ENCODE results near the gene CXCL9.

GRCh38 chr4:75963558-75963957, 43.8 kb downstream of the CXCL9 start:
- no peak for TF ChIP-seq TAF1 (IDR thresholded peaks at IDR 0.05; ENCODE audit: low read depth)
- TF ChIP-seq TEAD4 (IDR thresholded peaks at IDR 0.05): no peak
- TF ChIP-seq TCF12 (IDR thresholded peaks at IDR 0.05; ENCODE audit: low read depth): no peak
- TF ChIP-seq RAD21 (IDR thresholded peaks at IDR 0.05; ENCODE audit: low read depth): no peak
- TF ChIP-seq, protein P1, sequence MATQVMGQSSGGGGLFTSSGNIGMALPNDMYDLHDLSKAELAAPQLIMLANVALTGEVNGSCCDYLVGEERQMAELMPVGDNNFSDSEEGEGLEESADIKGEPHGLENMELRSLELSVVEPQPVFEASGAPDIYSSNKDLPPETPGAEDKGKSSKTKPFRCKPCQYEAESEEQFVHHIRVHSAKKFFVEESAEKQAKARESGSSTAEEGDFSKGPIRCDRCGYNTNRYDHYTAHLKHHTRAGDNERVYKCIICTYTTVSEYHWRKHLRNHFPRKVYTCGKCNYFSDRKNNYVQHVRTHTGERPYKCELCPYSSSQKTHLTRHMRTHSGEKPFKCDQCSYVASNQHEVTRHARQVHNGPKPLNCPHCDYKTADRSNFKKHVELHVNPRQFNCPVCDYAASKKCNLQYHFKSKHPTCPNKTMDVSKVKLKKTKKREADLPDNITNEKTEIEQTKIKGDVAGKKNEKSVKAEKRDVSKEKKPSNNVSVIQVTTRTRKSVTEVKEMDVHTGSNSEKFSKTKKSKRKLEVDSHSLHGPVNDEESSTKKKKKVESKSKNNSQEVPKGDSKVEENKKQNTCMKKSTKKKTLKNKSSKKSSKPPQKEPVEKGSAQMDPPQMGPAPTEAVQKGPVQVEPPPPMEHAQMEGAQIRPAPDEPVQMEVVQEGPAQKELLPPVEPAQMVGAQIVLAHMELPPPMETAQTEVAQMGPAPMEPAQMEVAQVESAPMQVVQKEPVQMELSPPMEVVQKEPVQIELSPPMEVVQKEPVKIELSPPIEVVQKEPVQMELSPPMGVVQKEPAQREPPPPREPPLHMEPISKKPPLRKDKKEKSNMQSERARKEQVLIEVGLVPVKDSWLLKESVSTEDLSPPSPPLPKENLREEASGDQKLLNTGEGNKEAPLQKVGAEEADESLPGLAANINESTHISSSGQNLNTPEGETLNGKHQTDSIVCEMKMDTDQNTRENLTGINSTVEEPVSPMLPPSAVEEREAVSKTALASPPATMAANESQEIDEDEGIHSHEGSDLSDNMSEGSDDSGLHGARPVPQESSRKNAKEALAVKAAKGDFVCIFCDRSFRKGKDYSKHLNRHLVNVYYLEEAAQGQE (IDR thresholded peaks at IDR 0.05; ENCODE audit: low read depth): no peak

Measured in Ishikawa (cell line).